Progenitor cell of endocrine pancreas (in vitro differentiated cells): ENCODE results near the gene CPA1. TPM values are rescaled to one million over a fixed set of nuclear protein-coding genes. Genes with fewer than 3 reads are reported as not detected.

ENCODE experiments used
- DNase-seq: peaks from one replicate; pipeline ENCODE4 v3.0.0; 2021; ENCODE audit warnings: low spot score; ENCODE audit not compliant: unreplicated experiment
- H3K27ac Mint-ChIP-seq: 2 replicates; pipeline ENCODE4 v1.8.0; 2021; ENCODE audit warnings: mild to moderate bottlenecking, moderate library complexity, mixed read lengths
- H3K27me3 Mint-ChIP-seq: 2 replicates; pipeline ENCODE4 v1.8.0; 2021; ENCODE audit warnings: mixed read lengths
- H3K36me3 Mint-ChIP-seq: 2 replicates; pipeline ENCODE4 v1.8.0; 2022; ENCODE audit warnings: mixed read lengths; ENCODE audit not compliant: insufficient read depth
- H3K4me1 Mint-ChIP-seq: 2 replicates; pipeline ENCODE4 v1.8.0; 2021; ENCODE audit warnings: low read depth, mixed read lengths
- H3K4me3 Mint-ChIP-seq: 2 replicates; pipeline ENCODE4 v1.8.0; 2021; ENCODE audit warnings: low read depth, mild to moderate bottlenecking, moderate library complexity, mixed read lengths
- H3K9me3 Mint-ChIP-seq: 2 replicates; pipeline ENCODE4 v1.8.0; 2021; ENCODE audit warnings: low read depth, mixed read lengths
- CTCF ChIP-seq: fragments of 200-600 bp; sonication (generic); IDR thresholded peaks from one replicate; pipeline ENCODE4 v1.5.0; 2021; ENCODE audit warnings: antibody characterized with exemption, mild to moderate bottlenecking; ENCODE audit not compliant: unreplicated experiment
- total RNA-seq: library from RNA; stranded (reverse); gene quantifications from 2 replicates; pipeline ENCODE4 v1.2.1, GENCODE V29; 2021

CPA1 gene
- total RNA-seq, 1 donor from 2014 or later: 17.8 TPM

- peaks cover 6% of the 10 kb centered on the region for H3K36me3 Mint-ChIP-seq
- DNase-seq: no peak
- no peaks in the 10 kb centered on the region for H3K27me3 Mint-ChIP-seq
- peaks cover 8% of the 10 kb centered on the region for H3K9me3 Mint-ChIP-seq
- peak overlapping the region; percentile 68 for H3K27ac Mint-ChIP-seq
- no peak for TF ChIP-seq CTCF
- H3K4me1 Mint-ChIP-seq: peaks cover 11% of the 10 kb centered on the region
- no peak overlapping the region for H3K4me3 Mint-ChIP-seq
These were observed 8.4 kb downstream of the CPA1 start for GRCh38 chr7:130388671-130389070.

GRCh38 chr7:130390486-130390885, 10.2 kb downstream of the CPA1 start:
- no peak overlapping the region for H3K27ac Mint-ChIP-seq
- peaks cover 8% of the 10 kb centered on the region for H3K36me3 Mint-ChIP-seq
- no peak overlapping the region for H3K4me3 Mint-ChIP-seq
- no peak for DNase-seq
- no peaks in the 10 kb centered on the region for H3K27me3 Mint-ChIP-seq
- H3K4me1 Mint-ChIP-seq: peaks cover 16% of the 10 kb centered on the region
- peaks cover 8% of the 10 kb centered on the region for H3K9me3 Mint-ChIP-seq
- TF ChIP-seq CTCF: no peak

GRCh38 chr7:130393101-130393561, 12.8 kb downstream of the CPA1 start:
- no peak for TF ChIP-seq CTCF
- Mint-ChIP-seq H3K36me3 (peaks cover 10% of the 10 kb centered on the region), H3K27ac (no peak overlapping the region), H3K9me3 (peaks cover 4% of the 10 kb centered on the region), H3K4me1 (peaks cover 18% of the 10 kb centered on the region), H3K4me3 (no peak overlapping the region), H3K27me3 (no peaks in the 10 kb centered on the region)
- DNase-seq: no peak

- peaks cover 18% of the 10 kb centered on the region for H3K4me1 Mint-ChIP-seq
- H3K27ac Mint-ChIP-seq: peak overlapping the region; percentile 47
- TF ChIP-seq CTCF: no peak
- no peak for DNase-seq
- peaks cover 8% of the 10 kb centered on the region for H3K36me3 Mint-ChIP-seq
- H3K27me3 Mint-ChIP-seq: no peaks in the 10 kb centered on the region
- no peak overlapping the region for H3K4me3 Mint-ChIP-seq
- H3K9me3 Mint-ChIP-seq: no peaks in the 10 kb centered on the region
These were observed 13.6 kb downstream of the CPA1 start for GRCh38 chr7:130393841-130394411.

GRCh38 chr7:130394421-130395195, 14.3 kb downstream of the CPA1 start:
- peaks cover 18% of the 10 kb centered on the region for H3K4me1 Mint-ChIP-seq
- no peak for TF ChIP-seq CTCF
- peak overlapping the region; percentile 41 for H3K27ac Mint-ChIP-seq
- no peak overlapping the region for H3K4me3 Mint-ChIP-seq
- no peak for DNase-seq
- H3K36me3 Mint-ChIP-seq: peaks cover 8% of the 10 kb centered on the region
- no peaks in the 10 kb centered on the region for H3K9me3 Mint-ChIP-seq
- no peaks in the 10 kb centered on the region for H3K27me3 Mint-ChIP-seq
